IMR-90 (cell line): ENCODE measurements around the gene GAREM1. TPM values are rescaled to one million over a fixed set of nuclear protein-coding genes. Genes with fewer than 3 reads are reported as not detected.

Experiments used
- ATAC-seq: fragments of 200-7000 bp; cut with Tn5 transposase; 2 replicates; pipeline ENCODE4 v1.9.1; 2020; ENCODE audit warnings: low read depth, mild to moderate bottlenecking, moderate library complexity
- BruUV-seq: library from RNA; stranded (reverse); fragments of 400-500 nt; replicated peaks from 2 replicates; lab custom pipeline; 2021; lab: Mats Ljungman, UMichigan
- CTCF ChIA-PET: fragments of 300-600 bp; formaldehyde crosslinking; extraction: SDS; loops from one replicate; lab custom pipeline; 2021; ENCODE audit warnings: antibody characterized with exemption; lab: Yijun Ruan, JAX
- POLR2A ChIA-PET: fragments of 300-600 bp; sonication (Branson Sonifier 250); formaldehyde crosslinking; loops from one replicate; lab custom pipeline; 2022; ENCODE audit warnings: antibody characterized with exemption; ENCODE audit not compliant: unreplicated experiment; lab: Charles Lee
- DNase-seq: peaks from one replicate; pipeline ENCODE4 v3.0.0; 2013
- H2AFZ ChIP-seq: replicated peaks from 2 replicates; pipeline ENCODE3; 2013; ENCODE audit warnings: low read length, mild to moderate bottlenecking; ENCODE audit not compliant: poor library complexity
- H2AK5ac ChIP-seq: 2 replicates; pipeline ENCODE4 v1.6.1; 2013; ENCODE audit warnings: low read depth, low read length, inconsistent platforms
- H2AK9ac ChIP-seq: replicated peaks from 2 replicates; pipeline ENCODE3; 2013; ENCODE audit warnings: mild to moderate bottlenecking, low read depth, low read length, moderate library complexity; ENCODE audit not compliant: poor library complexity
- H2BK120ac ChIP-seq: 2 replicates; pipeline ENCODE4 v1.6.1; 2013; ENCODE audit warnings: low read depth, low read length, inconsistent platforms
- H2BK15ac ChIP-seq: 3 replicates; pipeline ENCODE4 v1.6.1; 2013; ENCODE audit warnings: low read depth, low read length, inconsistent platforms
- H2BK20ac ChIP-seq: 2 replicates; pipeline ENCODE4 v1.6.1; 2013; ENCODE audit warnings: low read depth, mild to moderate bottlenecking, inconsistent platforms, low read length, moderate library complexity
- H2BK5ac ChIP-seq: 2 replicates; pipeline ENCODE4 v1.6.1; 2013; ENCODE audit warnings: mild to moderate bottlenecking, low read depth, low read length, inconsistent platforms; ENCODE audit not compliant: poor library complexity, severe bottlenecking
- H3K14ac ChIP-seq: replicated peaks from 2 replicates; pipeline ENCODE4 v1.6.1; 2013; ENCODE audit warnings: low read depth, low read length, inconsistent platforms
- H3K18ac ChIP-seq: 2 replicates; pipeline ENCODE4 v1.6.1; 2013; ENCODE audit warnings: low read depth, low read length, control low read depth
- H3K23ac ChIP-seq: 2 replicates; pipeline ENCODE4 v1.6.1; 2013; ENCODE audit warnings: low read depth, low read length, inconsistent platforms
- H3K27ac ChIP-seq: 2 replicates; pipeline ENCODE4 v1.5.1; 2013; ENCODE audit warnings: mild to moderate bottlenecking, control low read depth, low read length; ENCODE audit not compliant: insufficient read depth
- H3K27me3 ChIP-seq: 2 replicates; pipeline ENCODE4 v1.6.1; 2013; ENCODE audit warnings: low read length; ENCODE audit not compliant: control insufficient read depth, insufficient read depth
- H3K36me3 ChIP-seq: 2 replicates; pipeline ENCODE4 v1.6.1; 2013; ENCODE audit warnings: low read length, mixed read lengths; ENCODE audit not compliant: control insufficient read depth, insufficient read depth
- H3K4ac ChIP-seq: 2 replicates; pipeline ENCODE4 v1.6.1; 2013; ENCODE audit warnings: low read depth, low read length, inconsistent platforms
- H3K4me1 ChIP-seq: 2 replicates; pipeline ENCODE4 v1.6.1; 2013; ENCODE audit warnings: low read length, mixed read lengths; ENCODE audit not compliant: control insufficient read depth, insufficient read depth
- H3K4me2 ChIP-seq: 2 replicates; pipeline ENCODE4 v1.6.1; 2013; ENCODE audit warnings: low read depth, mild to moderate bottlenecking, control low read depth, low read length, moderate library complexity
- H3K4me3 ChIP-seq: 2 replicates; pipeline ENCODE4 v1.5.1; 2013; ENCODE audit warnings: low read depth, mild to moderate bottlenecking, control low read depth, low read length, moderate library complexity; ENCODE audit not compliant: insufficient read depth
- H3K56ac ChIP-seq: 2 replicates; pipeline ENCODE4 v1.6.1; 2013; ENCODE audit warnings: low read length, inconsistent platforms; ENCODE audit not compliant: insufficient read depth; ENCODE audit errors: extremely low read depth
- H3K79me1 ChIP-seq, 2 experiments: 2 replicates each; pipeline ENCODE4 v1.6.1; 2013; ENCODE audit warnings: low read length in 2 of 2, inconsistent platforms in 1 of 2, low read depth in 1 of 2
- H3K9ac ChIP-seq: 2 replicates; pipeline ENCODE4 v1.6.1; 2013; ENCODE audit warnings: low read depth, low read length, control low read depth
- H3K9me1 ChIP-seq: 2 replicates; pipeline ENCODE4 v1.6.1; 2013; ENCODE audit warnings: low read length, inconsistent platforms; ENCODE audit not compliant: insufficient read depth
- H3K9me3 ChIP-seq: 2 replicates; pipeline ENCODE4 v1.6.1; 2013; ENCODE audit warnings: low read length; ENCODE audit not compliant: control insufficient read depth, insufficient read depth
- H4K20me1 ChIP-seq: 2 replicates; pipeline ENCODE4 v1.6.1; 2013; ENCODE audit warnings: low read length, inconsistent platforms; ENCODE audit not compliant: insufficient read depth
- H4K5ac ChIP-seq: 2 replicates; pipeline ENCODE4 v1.6.1; 2013; ENCODE audit warnings: mild to moderate bottlenecking, low read depth, low read length, control low read depth
- H4K8ac ChIP-seq, 2 experiments: 2 replicates each; pipeline ENCODE4 v1.6.1; 2013; ENCODE audit warnings: low read depth in 2 of 2, low read length in 2 of 2, control low read depth in 1 of 2, inconsistent platforms in 1 of 2
- H4K91ac ChIP-seq: 2 replicates; pipeline ENCODE4 v1.6.1; 2013; ENCODE audit warnings: low read depth, low read length, inconsistent platforms; ENCODE audit not compliant: insufficient read depth
- BHLHE40 ChIP-seq: fragments of 150-350 bp; IDR thresholded peaks from 2 replicates; pipeline ENCODE4 v1.6.1; 2016; ENCODE audit warnings: mild to moderate bottlenecking, low read depth, low read length
- CEBPB ChIP-seq: IDR thresholded peaks from 2 replicates; pipeline ENCODE4 v1.6.1; 2012; ENCODE audit warnings: low read depth, low read length, improper control_type of control experiment
- CHD1 ChIP-seq: IDR thresholded peaks from 2 replicates; pipeline ENCODE4 v1.6.1; 2012; ENCODE audit warnings: low read depth, low read length, improper control_type of control experiment
- FOS ChIP-seq: fragments of 150-350 bp; IDR thresholded peaks from 2 replicates; pipeline ENCODE4 v1.6.1; 2016; ENCODE audit warnings: low read depth, low read length
- MAFK ChIP-seq: IDR thresholded peaks from 2 replicates; pipeline ENCODE4 v1.6.1; 2012; ENCODE audit warnings: low read depth, low read length, improper control_type of control experiment
- MAZ ChIP-seq: IDR thresholded peaks from 2 replicates; pipeline ENCODE4 v1.6.1; 2012; ENCODE audit warnings: low read depth, mild to moderate bottlenecking, low read length, improper control_type of control experiment, moderate library complexity, borderline replicate concordance
- MXI1 ChIP-seq: IDR thresholded peaks from 2 replicates; pipeline ENCODE4 v1.6.1; 2012; ENCODE audit warnings: low read depth, mild to moderate bottlenecking, low read length, moderate library complexity, borderline replicate concordance
- NFE2L2 ChIP-seq: fragments of 150-350 bp; IDR thresholded peaks from 2 replicates; pipeline ENCODE4 v1.6.1; 2016; ENCODE audit warnings: low read depth, mild to moderate bottlenecking, low read length
- POLR2A ChIP-seq: IDR thresholded peaks from 2 replicates; pipeline ENCODE4 v1.6.1; 2012; ENCODE audit warnings: mild to moderate bottlenecking, low read depth, low read length
- RCOR1 ChIP-seq: IDR thresholded peaks from 2 replicates; pipeline ENCODE4 v1.6.1; 2012; ENCODE audit warnings: mild to moderate bottlenecking, low read length, improper control_type of control experiment; ENCODE audit not compliant: insufficient replicate concordance
- RFX5 ChIP-seq: IDR thresholded peaks from 2 replicates; pipeline ENCODE4 v1.8.0; 2012; ENCODE audit warnings: low read depth, mild to moderate bottlenecking, low read length, moderate library complexity
- SMC3 ChIP-seq: fragments of 150-350 bp; IDR thresholded peaks from 2 replicates; pipeline ENCODE4 v1.6.1; 2016; ENCODE audit warnings: low read depth, mild to moderate bottlenecking, antibody characterized with exemption, low read length, moderate library complexity
- WGBS, 2 experiments: methylation state at CpG; one replicate each; pipeline versions ENCODE4 v1.1.5 to v1.1.7; 2013; ENCODE audit warnings: missing lambda C conversion rate in 2 of 2; ENCODE audit not compliant: insufficient read length in 1 of 2; ENCODE audit errors: extremely low coverage in 2 of 2; 5-methylcytosine and 5-hydroxymethylcytosine counted together
- dilution Hi-C: fragments of 300-500 bp; cut with HindIII; formaldehyde crosslinking; loops from one replicate; pipeline ENCODE4 v1.14.3; 2018; ENCODE audit warnings: low sequenced_read_pairs; ENCODE audit not compliant: unreplicated experiment
- in situ Hi-C: fragments of 300-500 bp; cut with MboI; formaldehyde crosslinking; loops from 3 replicates; pipeline ENCODE4 v1.14.3; 2019; ENCODE audit warnings: low sequenced_read_pairs, inconsistent platforms, mixed read lengths
- intact Hi-C: fragments of 100-400 bp; cut with micrococcal nuclease; formaldehyde crosslinking; loops from 2 replicates; pipeline ENCODE4 v1.10.0; 2022
- polyA plus RNA-seq, 3 experiments: library from polyadenylated mRNA; depleted of rRNA; stranded (reverse); fragments of >200 nt; gene quantifications; 2 replicates each; pipeline ENCODE4 v1.2.3, GENCODE V29; 2012; ENCODE audit warnings: low replicate concordance in 1 of 3
- total RNA-seq: library from RNA; depleted of rRNA; stranded (reverse); fragments of >200 nt; gene quantifications from 2 replicates; pipeline ENCODE4 v1.2.3, GENCODE V29; 2012
- TF ChIP-seq, protein P1 (sequence below): fragments of 150-350 bp; IDR thresholded peaks from 2 replicates; pipeline ENCODE4 v1.6.1; 2017; ENCODE audit warnings: mild to moderate bottlenecking, antibody characterized with exemption, low read length, low read depth
- TF ChIP-seq, protein P2 (sequence below): fragments of 150-350 bp; IDR thresholded peaks from 2 replicates; pipeline ENCODE4 v1.6.1; 2016; ENCODE audit warnings: low read depth, mild to moderate bottlenecking, low read length, moderate library complexity, borderline replicate concordance
- TF ChIP-seq, protein P3 (sequence below): conservative IDR thresholded peaks from 2 replicates; pipeline ENCODE4 v1.5.1; 2012; ENCODE audit warnings: mild to moderate bottlenecking, low read depth, low read length, improper control_type of control experiment

Gene GAREM1
- total and polyA plus RNA-seq, 2 of the 4 experiments (the other 2 are of a cell fraction), result 1.4 to 2.3 TPM

DNA sequence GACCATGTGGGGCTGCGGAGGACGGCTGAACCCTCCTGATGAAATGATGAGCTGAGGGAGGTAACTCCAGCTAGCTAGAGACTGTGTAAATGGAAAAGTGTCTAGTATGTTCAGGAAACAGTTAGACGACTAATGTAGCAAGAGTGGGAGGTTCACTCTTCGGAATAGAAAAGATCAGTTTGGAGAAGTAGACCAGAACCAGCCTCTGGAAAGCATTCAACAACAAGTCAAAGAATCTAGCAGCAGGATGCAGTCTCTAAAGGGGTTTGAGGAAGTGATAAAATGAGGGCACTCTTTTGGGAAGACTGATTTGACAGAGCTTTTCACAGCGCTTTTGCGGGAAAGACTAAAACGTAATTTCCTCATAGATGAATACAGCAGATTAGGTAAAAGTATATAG, 79.6 kb downstream of the GAREM1 start:
- Histone ChIP-seq H3K79me1 (no peaks in the 10 kb centered on the region), H3K14ac (no peak overlapping the region), H3K9ac (no peak overlapping the region), H3K36me3 (no peaks in the 10 kb centered on the region), H2AK9ac (no peak overlapping the region), H2BK20ac (no peak overlapping the region), H2BK120ac (no peak overlapping the region), H2AK5ac (no peak overlapping the region), H3K4ac (no peak overlapping the region), H4K20me1 (no peaks in the 10 kb centered on the region), H3K27me3 (no peaks in the 10 kb centered on the region), H3K4me1 (no peaks in the 10 kb centered on the region), H3K23ac (no peak overlapping the region), H2BK5ac (no peak overlapping the region), H2BK15ac (no peak overlapping the region), H3K56ac (no peak overlapping the region), H3K9me1 (no peaks in the 10 kb centered on the region), H3K27ac (no peak overlapping the region), H4K5ac (no peak overlapping the region), H3K4me3 (no peak overlapping the region), H3K9me3 (no peaks in the 10 kb centered on the region), H4K91ac (no peak overlapping the region), H3K4me2 (no peak overlapping the region), H3K18ac (no peak overlapping the region), H2AFZ (no peak overlapping the region), H4K8ac (no peak overlapping the region)
- BruUV-seq, result no TSS peak
- dilution Hi-C loops, result no loop called here
- intact Hi-C loops, result no loop called here
- ATAC-seq (no peak), DNase-seq (no peak)
- TF ChIP-seq NFE2L2, result no peak
- TF ChIP-seq, protein P1, sequence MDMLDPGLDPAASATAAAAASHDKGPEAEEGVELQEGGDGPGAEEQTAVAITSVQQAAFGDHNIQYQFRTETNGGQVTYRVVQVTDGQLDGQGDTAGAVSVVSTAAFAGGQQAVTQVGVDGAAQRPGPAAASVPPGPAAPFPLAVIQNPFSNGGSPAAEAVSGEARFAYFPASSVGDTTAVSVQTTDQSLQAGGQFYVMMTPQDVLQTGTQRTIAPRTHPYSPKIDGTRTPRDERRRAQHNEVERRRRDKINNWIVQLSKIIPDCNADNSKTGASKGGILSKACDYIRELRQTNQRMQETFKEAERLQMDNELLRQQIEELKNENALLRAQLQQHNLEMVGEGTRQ, result no peak
- no peak for TF ChIP-seq SMC3
- TF ChIP-seq, protein P2, sequence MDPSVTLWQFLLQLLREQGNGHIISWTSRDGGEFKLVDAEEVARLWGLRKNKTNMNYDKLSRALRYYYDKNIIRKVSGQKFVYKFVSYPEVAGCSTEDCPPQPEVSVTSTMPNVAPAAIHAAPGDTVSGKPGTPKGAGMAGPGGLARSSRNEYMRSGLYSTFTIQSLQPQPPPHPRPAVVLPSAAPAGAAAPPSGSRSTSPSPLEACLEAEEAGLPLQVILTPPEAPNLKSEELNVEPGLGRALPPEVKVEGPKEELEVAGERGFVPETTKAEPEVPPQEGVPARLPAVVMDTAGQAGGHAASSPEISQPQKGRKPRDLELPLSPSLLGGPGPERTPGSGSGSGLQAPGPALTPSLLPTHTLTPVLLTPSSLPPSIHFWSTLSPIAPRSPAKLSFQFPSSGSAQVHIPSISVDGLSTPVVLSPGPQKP, result no peak
- no peak for TF ChIP-seq MAFK
- TF ChIP-seq POLR2A, result no peak
- TF ChIP-seq RCOR1, result no peak
- TF ChIP-seq CEBPB, result no peak
- TF ChIP-seq FOS, result no peak
- TF ChIP-seq, protein P3, sequence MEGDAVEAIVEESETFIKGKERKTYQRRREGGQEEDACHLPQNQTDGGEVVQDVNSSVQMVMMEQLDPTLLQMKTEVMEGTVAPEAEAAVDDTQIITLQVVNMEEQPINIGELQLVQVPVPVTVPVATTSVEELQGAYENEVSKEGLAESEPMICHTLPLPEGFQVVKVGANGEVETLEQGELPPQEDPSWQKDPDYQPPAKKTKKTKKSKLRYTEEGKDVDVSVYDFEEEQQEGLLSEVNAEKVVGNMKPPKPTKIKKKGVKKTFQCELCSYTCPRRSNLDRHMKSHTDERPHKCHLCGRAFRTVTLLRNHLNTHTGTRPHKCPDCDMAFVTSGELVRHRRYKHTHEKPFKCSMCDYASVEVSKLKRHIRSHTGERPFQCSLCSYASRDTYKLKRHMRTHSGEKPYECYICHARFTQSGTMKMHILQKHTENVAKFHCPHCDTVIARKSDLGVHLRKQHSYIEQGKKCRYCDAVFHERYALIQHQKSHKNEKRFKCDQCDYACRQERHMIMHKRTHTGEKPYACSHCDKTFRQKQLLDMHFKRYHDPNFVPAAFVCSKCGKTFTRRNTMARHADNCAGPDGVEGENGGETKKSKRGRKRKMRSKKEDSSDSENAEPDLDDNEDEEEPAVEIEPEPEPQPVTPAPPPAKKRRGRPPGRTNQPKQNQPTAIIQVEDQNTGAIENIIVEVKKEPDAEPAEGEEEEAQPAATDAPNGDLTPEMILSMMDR, result no peak
- no peak for TF ChIP-seq BHLHE40
- no peak for TF ChIP-seq MAZ
- TF ChIP-seq RFX5, result no peak
- no peak for TF ChIP-seq MXI1
- TF ChIP-seq CHD1, result no peak
- ChIA-PET POLR2A (no interaction called here), CTCF (no interaction called here)
- WGBS, 2 experiments, result no CpG with 5 or more reads among the region's 7 CpGs
- in situ Hi-C loops, result no loop called here
